NCI-H748 (cell line): Measurements from ENCODE around the gene KRTAP4-1.
"Not testable (repeated sequence)": the region's sequence is repeated elsewhere in the genome, so short reads cannot be mapped to it uniquely, and the experiment has no call there.

ENCODE experiments used
- DNase-seq: peaks from one replicate; lab custom pipeline; 2025; ENCODE audit not compliant: unreplicated experiment; lab: John Stamatoyannopoulos, UW

The KRTAP4-1 gene

DNA sequence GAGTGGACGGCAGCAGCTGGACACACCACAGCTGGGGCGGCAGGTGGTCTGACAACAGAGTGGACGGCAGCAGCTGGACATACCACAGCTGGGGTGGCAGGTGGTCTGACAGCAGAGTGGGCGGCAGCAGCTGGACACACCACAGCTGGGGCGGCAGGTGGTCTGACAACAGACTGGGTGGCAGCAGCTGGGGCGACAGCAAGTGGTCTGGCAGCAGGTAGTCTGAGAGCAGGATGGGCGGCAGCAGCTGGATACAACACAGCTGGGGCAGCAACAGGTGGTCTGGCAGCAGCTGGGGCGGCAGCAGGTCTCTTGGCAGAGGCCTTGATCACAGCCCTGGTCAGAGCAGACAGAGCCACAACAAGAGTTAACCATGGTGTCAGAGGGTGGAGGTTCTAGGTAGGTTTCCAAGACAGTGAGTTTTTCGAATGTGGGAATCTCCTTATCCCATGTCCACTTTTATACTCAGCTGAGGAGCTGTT, at the start of gene KRTAP4-1:
TSS of gene KRTAP4-1 (minus strand) at position 432 of the 482 bp plus-strand sequence. CDS start at position 375, 57 bp downstream.
- peak; percentile 24 for DNase-seq

DNA sequence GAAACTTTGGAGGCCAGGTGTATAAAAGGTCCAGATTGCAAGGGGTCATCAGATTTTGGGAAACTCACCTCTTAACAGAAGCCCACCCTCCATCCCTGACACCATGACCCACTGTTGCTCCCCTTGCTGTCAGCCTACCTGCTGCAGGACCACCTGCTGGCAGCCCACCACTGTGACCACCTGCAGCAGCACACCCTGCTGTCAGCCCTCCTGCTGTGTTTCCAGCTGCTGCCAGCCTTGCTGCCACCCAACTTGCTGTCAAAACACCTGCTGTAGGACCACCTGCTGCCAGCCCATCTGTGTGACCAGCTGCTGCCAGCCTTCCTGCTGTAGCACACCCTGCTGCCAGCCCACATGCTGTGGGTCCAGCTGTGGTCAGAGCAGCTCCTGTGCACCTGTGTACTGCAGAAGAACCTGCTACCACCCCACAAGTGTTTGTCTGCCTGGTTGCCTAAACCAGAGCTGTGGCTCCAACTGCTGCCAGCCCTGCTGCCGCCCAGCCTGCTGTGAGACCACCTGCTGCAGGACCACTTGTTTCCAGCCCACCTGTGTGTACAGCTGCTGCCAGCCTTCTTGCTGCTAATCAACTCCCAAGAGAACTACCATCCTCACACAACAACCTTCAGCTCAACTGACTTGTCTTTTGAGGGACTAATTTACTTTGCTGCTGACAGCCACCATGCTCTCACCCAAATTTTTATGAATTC, 47.8 kb upstream of the KRTAP4-1 start, which contains the start of gene KRTAP9-3:
TSS of gene KRTAP9-3 (plus strand) at position 51 of the 707 bp plus-strand sequence. CDS start at position 104, 53 bp downstream.
- DNase-seq, result not testable (repeated sequence)

DNA sequence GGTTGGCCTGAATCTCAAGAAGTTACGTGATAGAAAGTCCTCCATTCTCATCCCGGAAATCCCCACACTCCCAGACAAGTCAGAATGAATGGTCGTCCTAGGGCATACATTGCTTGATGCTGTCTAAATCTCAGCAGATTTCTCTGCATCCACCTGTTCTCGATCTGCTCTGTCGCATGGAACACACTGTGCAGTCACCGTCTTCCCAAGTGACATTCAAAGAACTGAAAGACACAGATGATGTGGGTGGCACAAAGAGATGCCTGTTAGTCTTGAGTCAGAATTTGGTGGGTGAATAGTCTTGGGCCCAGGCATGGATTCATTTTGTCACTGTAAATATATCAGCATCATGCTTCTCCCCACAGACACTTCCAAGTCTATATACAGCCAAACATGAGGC, 47.0 kb upstream of the KRTAP4-1 start:
- no peak for DNase-seq

DNA sequence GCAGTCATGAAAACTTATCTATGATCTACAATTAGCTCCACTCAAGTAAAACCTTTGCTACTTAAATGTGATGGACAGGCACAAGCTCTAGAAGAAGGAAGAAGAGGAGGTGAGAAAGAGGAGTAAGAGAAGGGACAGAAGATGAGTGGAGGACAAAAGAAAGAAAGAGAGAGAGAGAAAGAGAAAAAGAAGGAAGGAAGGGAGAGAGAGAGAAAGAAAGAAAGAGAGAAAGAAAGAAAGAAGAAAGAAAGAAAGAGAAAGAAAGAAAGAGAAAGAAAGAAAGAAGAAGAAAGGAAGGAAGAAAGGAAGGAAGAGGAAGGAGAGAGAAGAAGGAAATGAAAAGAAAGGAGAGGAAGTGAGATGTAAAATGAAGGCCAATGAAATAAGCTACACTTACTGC, 45.4 kb upstream of the KRTAP4-1 start:
- no peak for DNase-seq

DNA sequence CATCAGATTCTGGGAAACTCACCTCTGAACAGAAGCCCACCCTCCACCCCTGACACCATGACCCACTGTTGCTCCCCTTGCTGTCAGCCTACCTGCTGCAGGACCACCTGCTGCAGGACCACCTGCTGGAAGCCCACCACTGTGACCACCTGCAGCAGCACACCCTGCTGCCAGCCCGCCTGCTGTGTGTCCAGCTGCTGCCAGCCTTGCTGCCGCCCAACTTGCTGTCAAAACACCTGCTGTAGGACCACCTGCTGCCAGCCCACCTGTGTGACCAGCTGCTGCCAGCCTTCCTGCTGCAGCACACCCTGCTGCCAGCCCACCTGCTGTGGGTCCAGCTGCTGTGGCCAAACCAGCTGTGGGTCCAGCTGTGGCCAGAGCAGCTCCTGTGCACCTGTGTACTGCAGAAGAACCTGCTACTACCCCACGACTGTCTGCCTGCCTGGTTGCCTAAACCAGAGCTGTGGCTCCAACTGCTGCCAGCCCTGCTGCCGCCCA, 41.9 kb upstream of the KRTAP4-1 start, which contains the start of gene KRTAP9-2:
TSS of gene KRTAP9-2 (plus strand) at position 51 of the 498 bp plus-strand sequence. CDS start at position 58, 7 bp downstream.
- not testable (repeated sequence) for DNase-seq

DNA sequence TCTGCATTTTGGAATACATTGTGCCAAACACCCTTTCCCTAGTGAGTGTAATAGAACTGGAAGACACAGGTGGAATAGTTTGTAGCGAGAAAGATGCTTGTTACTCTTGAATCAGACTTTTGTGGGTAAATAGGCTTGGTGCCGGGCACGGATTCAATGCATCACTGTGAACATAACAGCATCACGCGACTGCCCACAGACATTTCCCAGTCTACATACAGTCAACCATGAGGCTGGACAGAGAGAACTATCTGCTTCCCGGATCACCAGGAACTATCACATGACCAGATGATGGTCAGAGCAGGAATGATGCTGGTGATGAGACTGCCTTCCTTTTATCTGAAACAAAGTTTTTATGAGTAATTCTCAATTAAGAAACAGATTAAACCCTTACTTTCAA, 41.3 kb upstream of the KRTAP4-1 start:
- no peak for DNase-seq

DNA sequence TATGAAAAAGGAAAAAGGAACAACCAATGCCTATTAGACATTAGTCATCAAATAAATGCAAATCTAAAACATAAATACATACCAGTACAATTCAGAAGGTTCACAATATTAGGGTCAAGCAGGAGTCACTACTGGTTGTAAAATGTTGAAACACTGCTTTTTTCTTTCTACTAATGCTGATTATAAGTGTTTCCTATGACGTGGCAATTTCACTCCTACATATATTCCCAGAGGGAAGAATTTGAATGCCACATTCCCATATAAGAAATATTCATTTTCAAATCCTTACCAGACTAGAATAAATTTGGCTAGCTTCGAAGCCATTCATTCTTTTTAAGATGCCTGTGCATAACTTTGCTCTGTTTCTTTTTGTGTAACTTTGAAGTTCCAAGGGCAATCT, 39.1 kb upstream of the KRTAP4-1 start:
- no peak for DNase-seq

DNA sequence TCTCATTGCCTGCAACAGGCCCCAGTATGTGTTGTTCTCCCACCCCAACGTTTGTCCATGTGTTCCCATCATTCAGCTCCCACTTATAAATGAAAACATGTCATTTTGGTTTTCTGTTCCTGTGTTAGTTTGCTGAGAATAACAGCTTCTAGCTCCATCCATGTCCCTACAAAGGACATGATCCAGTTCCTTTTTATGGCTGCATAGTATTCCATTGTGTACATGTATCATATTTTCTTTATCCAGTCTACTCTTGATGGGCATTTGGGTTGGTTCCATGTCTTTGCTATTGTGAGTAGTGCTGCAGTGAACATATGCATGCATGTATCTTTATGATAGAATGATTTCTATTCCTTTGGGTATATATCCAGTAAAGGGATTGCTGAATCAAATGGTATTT, 31.0 kb upstream of the KRTAP4-1 start:
- no peak for DNase-seq

DNA sequence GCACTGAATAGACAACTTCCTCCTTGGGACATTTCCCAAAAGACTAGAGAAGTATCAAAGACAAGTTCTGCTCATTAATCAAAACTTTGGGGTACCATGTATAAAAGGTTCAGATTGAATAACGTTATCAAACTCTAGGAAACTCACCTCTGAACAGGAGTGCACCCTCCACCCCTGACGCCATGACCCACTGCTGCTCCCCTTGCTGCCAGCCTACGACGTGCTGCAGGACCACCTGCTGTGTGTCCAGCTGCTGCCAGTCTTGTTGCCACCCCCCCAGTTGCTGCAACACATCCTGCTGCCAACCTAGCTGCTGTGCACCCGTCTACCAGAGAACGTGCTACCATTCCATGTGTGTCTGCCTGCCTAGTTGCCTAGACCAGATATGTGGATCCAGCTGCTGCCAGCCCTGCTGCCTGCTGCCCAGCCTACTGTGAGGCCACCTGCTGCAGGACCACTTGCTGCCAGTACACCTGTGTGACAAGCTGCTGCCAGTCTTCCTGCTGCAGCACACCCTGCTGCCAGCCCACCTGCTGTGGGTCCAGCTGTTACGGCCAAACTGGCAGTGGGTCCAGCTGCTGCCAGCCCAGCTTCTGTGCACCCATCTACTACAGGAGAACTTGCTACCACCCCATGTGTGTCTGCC, 27.9 kb upstream of the KRTAP4-1 start:
- DNase-seq, result peak; percentile 94

DNA sequence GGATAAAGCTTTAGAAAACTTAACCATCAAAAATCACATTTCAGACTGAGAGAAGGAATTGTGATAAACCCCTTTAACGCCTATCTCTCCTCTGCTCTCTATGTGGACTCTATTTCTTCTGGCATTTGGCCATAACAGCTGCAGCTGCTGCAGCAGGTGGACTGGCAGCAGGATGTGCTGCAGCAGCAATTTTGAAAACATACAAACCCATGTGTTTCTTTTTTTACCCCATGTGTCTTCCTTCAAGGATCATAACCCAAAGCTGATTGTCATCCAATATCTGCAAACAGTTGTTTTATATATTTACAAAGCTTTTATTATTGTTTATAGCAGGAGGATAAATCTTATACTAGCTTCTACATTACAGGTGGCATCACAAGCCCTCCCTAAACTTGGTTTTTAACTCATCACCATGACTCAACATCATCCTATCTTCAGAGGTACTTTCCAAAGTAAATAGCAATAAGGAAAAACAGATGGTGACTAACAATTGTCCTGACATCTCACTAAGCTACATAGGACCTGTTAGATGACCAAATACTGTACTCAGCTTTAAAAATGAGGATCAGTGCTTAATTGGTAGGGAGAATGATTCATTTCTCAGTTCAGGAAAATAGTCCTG, 27.2 kb upstream of the KRTAP4-1 start:
- DNase-seq, result peak; percentile 95

DNA sequence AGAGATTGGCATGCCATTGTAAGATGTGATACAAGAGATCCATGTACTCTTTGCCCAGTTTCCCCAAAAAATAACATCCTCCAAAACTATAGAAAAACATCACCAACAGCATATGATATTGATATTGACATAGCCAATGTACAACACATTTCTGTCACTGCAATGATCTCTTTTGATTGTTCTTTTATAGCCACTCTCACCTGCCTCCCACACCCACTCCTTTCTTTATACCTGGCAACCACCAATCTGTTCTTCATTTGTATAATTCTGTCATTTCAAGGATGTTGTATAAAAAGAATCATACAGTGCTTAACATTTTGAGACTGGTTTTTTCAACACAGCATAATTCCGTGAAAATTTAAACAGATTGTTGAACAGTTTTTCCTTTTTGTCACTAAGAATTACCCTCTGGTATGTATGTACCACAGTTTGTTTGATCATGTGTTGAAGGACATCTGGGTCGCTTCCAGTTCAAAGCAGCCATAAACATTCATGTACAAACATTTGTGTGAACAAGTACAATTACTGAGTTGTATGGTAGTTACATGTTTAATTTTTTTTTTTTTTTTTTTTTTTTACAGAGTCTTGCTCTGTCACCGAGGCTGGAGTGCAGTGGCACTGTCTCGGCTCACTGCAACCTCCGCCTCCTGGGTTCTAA, 14.8 kb upstream of the KRTAP4-1 start:
- DNase-seq, result peak; percentile 79

DNA sequence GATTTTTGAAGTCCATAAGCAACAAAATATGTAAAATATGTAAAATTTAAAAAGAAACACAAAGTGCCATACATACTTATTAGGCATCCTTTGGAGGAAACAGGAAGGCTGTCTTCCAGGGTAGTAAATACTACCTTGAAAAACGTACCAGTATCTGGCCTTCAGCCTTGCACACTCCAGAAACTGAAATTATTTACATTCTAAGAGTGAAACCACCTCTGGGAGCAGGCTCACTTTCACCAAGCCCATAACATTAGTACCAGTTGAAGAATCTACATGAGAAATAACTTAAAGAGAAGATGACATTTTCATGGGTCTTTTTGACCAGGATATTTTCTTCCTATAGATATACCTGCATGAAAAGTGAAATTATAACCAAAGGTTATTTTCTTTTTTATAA, 11.4 kb upstream of the KRTAP4-1 start:
- no peak for DNase-seq

DNA sequence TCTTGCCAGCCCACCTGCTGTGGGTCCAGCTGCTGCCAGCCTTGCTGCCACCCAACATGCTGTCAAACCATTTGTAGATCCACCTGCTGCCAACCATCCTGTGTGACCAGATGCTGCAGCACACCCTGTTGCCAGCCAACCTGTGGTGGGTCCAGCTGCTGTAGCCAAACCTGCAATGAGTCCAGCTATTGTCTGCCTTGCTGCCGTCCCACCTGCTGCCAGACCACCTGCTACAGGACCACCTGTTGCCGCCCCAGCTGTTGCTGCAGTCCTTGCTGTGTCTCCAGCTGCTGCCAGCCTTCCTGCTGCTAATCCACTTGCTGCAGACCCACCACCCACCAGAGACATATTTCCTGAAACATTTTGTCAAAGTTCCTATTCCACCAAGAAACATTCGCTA, 5.6 kb upstream of the KRTAP4-1 start:
- peak; percentile 45 for DNase-seq

DNA sequence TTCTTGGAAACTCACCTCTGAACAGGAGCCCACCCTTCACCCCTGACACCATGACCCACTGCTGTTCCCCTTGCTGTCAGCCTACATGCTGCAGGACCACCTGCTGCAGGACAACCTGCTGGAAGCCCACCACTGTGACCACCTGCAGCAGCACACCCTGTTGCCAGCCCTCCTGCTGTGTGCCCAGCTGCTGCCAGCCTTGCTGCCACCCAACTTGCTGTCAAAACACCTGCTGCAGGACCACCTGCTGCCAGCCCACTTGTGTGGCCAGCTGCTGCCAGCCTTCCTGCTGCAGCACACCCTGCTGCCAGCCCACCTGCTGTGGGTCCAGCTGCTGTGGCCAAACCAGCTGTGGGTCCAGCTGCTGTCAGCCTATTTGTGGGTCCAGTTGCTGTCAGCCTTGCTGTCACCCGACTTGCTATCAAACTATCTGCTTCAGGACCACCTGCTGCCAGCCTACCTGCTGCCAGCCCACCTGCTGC, 5.2 kb upstream of the KRTAP4-1 start, which contains the start of gene KRTAP9-1:
TSS of gene KRTAP9-1 (plus strand) at position 51 of the 482 bp plus-strand sequence. CDS start at position 51, 0 bp downstream.
- DNase-seq, result not testable (repeated sequence)

DNA sequence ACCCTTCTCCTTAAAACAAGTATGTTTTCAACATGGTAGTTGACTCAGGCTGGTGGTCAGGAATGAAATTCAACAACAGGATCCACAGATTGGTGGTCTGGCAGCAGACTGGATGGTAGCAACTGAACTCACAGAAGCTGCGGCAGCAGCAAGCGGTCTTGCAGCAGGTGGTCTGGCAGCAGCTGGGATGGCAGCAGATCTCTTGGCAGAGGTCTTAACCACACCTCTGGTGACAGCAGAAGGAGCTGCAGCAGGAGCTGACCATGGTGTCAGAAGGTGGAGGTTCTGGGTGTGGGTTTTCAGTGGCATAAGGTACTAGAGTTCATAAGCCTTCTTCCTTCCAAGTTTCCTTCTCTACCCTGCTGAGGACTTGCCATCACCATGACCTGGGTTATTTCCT, 2.2 kb upstream of the KRTAP4-1 start:
- no peak for DNase-seq

DNA sequence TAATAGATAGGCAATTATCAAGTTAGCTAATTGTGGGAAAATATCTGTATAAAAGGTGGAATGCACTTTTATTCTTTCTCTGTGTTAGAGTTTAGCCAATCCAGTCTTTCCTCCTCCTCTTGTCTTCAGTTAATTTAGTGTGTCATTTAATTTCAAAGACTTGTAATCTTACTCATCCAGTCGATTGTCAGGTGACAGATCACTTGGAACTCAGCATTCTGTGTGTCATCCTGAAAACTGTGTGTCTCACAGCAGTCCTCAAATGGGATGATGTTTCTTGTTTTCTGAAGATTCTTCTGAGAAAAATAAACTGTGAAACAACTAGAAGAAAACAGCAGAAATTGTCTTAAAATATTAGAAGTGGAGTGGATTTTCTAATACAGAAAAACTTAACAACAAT, 290 bp upstream of the KRTAP4-1 start:
- DNase-seq, result no peak

DNA sequence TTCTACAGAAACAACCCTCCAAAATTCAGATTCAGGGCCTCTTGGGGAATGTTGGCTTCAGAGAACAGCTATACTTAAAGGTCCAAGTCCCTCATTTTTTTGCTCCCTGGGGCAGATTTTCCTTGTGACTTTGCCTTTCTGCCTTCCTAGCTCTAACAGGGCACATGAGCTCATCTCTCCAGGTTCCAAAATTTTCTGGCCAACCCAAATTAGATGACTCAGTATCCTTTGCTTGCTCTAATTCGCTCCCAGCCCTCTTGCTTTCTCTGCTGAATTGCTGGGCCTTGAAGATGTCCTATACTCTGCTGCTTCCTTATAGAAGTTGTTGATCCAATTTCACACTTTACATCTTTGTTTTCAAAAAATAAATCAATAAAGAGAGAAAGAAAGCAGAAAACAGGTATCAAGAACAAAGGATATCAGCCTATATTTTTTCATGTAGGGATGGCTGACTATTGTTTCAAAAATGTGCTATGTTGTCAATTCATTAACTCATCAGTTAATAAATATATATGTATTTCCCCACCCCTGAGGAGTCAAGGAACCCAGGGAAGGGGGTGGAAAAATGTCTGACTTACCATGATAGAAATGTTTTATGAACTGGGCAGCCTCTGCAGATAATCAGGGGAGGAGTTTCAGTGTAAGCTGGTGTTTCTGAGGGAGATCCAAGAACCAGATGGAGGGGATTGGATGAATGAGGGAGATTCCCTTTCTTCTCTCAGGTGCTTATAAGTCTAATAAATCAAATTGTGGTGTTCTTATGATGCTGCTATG, 5.7 kb downstream of the KRTAP4-1 start:
- DNase-seq, result no peak

DNA sequence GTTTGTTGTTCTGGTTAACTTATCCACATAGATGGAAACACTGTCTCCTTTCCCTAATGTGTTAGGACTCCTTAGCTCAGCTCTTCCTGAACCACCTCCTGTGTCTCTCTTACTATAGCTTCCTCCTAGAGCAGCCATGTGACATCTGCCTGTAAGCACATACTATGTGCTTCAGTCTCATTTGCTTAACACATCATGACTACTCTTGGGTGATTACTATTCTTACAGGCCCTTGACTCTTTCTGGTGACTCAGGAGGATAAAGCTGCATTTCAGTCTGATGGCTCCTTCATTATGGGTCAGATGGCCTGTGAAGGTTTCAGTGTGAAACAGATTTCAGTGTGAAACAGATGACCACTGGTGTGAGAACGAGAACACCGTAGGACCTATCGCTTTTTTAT, 6.4 kb downstream of the KRTAP4-1 start:
- DNase-seq, result no peak

DNA sequence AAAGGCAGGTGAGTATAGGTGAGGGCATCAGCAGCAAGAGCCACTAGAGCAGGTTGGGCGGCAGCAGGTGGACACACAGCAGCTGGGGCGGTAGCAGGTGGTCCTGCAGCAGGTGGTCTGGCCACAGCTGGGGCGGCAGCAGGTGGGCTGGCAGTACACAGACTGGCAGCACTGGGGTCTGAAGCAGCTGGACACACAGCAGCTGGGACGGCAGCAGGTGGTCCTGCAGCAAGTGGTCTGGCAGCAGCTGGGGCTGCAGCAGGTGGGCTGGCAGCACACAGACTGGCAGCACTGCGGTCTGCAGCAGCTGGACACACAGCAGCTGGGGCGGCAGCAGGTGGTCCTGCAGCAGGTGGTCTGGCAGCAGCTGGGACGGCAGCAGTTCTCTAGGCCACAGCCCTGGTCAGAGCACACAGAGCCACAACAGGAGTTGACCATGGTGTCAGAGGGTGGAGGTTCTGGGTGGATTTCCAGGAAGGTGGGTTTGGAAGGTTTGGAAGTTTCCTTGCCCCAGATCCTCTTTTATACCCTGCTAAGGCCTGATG, 6.9 kb downstream of the KRTAP4-1 start, which contains the start of gene KRTAP4-2:
TSS of gene KRTAP4-2 (minus strand) at position 495 of the 545 bp plus-strand sequence. CDS start at position 438, 57 bp downstream.
- no peak for DNase-seq
